ENCODE data around the gene TUBA3D.

DNA sequence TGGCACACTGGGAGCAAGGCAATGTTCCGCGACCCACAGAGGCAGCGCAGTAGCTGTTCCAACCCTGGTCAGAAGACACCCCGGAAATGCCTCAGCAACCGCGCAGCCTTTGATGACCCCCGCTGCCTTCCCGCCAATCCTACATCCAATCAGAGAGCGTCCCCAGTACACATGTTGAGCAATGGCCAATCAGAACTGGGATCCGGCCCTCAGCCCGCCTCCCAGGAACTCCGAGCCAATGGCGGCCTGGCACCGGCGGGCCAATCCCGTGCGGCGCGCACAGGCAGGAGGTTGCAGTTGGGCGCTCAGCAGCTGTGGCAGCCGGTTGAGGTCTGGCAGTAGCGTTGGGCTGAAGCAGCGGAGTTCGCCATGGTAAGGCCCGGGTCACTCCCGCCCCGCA is at the start of gene TUBA3D:
- TF ChIP-seq POLR2A (IDR thresholded peaks at IDR 0.05): no peak
- TF ChIP-seq, protein P1, sequence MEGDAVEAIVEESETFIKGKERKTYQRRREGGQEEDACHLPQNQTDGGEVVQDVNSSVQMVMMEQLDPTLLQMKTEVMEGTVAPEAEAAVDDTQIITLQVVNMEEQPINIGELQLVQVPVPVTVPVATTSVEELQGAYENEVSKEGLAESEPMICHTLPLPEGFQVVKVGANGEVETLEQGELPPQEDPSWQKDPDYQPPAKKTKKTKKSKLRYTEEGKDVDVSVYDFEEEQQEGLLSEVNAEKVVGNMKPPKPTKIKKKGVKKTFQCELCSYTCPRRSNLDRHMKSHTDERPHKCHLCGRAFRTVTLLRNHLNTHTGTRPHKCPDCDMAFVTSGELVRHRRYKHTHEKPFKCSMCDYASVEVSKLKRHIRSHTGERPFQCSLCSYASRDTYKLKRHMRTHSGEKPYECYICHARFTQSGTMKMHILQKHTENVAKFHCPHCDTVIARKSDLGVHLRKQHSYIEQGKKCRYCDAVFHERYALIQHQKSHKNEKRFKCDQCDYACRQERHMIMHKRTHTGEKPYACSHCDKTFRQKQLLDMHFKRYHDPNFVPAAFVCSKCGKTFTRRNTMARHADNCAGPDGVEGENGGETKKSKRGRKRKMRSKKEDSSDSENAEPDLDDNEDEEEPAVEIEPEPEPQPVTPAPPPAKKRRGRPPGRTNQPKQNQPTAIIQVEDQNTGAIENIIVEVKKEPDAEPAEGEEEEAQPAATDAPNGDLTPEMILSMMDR (IDR thresholded peaks at IDR 0.05): no peak

All from thyroid gland (tissue), 4 donors.